HepG2 (cell line): ENCODE results near the gene MC2R. TPM values are rescaled to one million over a fixed set of nuclear protein-coding genes. Genes with fewer than 3 reads are reported as not detected.

ENCODE experiments used
- ATAC-seq: fragments of 200-7000 bp; cut with Tn5 transposase; 3 replicates; pipeline ENCODE4 v1.9.1; 2020; ENCODE audit warnings: mild to moderate bottlenecking, moderate library complexity
- BruUV-seq: library from RNA; stranded (reverse); fragments of 400-500 nt; replicated peaks from 2 replicates; lab custom pipeline; 2021; lab: Mats Ljungman, UMichigan
- CTCF ChIA-PET: fragments of 300-600 bp; formaldehyde crosslinking; extraction: SDS; loops from one replicate; lab custom pipeline; 2021; ENCODE audit warnings: low total read pairs, inconsistent platforms, low intra/inter-chr PET ratio; lab: Yijun Ruan, JAX
- POLR2A ChIA-PET: fragments of 350-600 bp; sonication (Branson Sonifier 250); formaldehyde crosslinking; loops from one replicate; lab custom pipeline; 2020; ENCODE audit warnings: antibody characterized with exemption, inconsistent platforms; lab: Yijun Ruan, JAX
- DNase-seq: peaks from one replicate; pipeline ENCODE4 v3.0.0-alpha.2; 2015; ENCODE audit warnings: low spot score
- FAIRE-seq: peaks from 3 replicates; lab custom pipeline; 2011; peaks lifted over from hg19 to GRCh38; lab: Jason Lieb, UNC
- H2AFZ ChIP-seq: one replicate; pipeline ENCODE4 v1.6.1; 2011; ENCODE audit warnings: low read length, inconsistent platforms
- H3K27ac ChIP-seq: fragments of 300-600 bp; 3 replicates; pipeline ENCODE4 v1.8.0; 2011; ENCODE audit warnings: mixed run types, mild to moderate bottlenecking, mixed read lengths, low read length, inconsistent platforms; ENCODE audit not compliant: insufficient read depth; ENCODE audit errors: extremely low read length
- H3K27me3 ChIP-seq, 2 experiments: fragments of 200-600 bp in 1 of 2; 2 replicates in 1 of 2; 3 replicates in 1 of 2; pipeline versions ENCODE4 v1.6.0 to v1.8.0; 2011; ENCODE audit warnings: low read length in 2 of 2, mild to moderate bottlenecking in 2 of 2, moderate library complexity in 2 of 2, inconsistent platforms in 1 of 2; ENCODE audit not compliant: insufficient read depth in 2 of 2, control insufficient read depth in 1 of 2
- H3K36me3 ChIP-seq, 2 experiments: fragments of 200-600 bp in 1 of 2; replicated peaks in 1 of 2; 2 replicates in 1 of 2; 3 replicates in 1 of 2; pipeline versions ENCODE4 v1.5.1 to v1.8.0; 2011; ENCODE audit warnings: low read length in 2 of 2, inconsistent platforms in 1 of 2; ENCODE audit not compliant: insufficient read depth in 2 of 2, control insufficient read depth in 1 of 2
- H3K4me1 ChIP-seq: 2 replicates; pipeline ENCODE4 v1.5.1; 2012; ENCODE audit warnings: low read length, inconsistent platforms; ENCODE audit not compliant: insufficient read depth
- H3K4me2 ChIP-seq: 2 replicates; pipeline ENCODE4 v1.6.0; 2011; ENCODE audit warnings: low read depth, low read length, inconsistent platforms
- H3K4me3 ChIP-seq, 3 experiments: fragments of 200-600 bp in 1 of 3; sonication (generic), shearing (Covaris generic) in 1 of 3; replicated peaks in 1 of 3; 2 replicates each; pipeline ENCODE4 v1.5.1; 2011 to 2016; ENCODE audit warnings: low read length in 3 of 3, inconsistent platforms in 2 of 3, low read depth in 2 of 3, mild to moderate bottlenecking in 2 of 3, control low read depth in 1 of 3, mixed read lengths in 1 of 3; ENCODE audit not compliant: insufficient read depth in 1 of 3
- H3K79me2 ChIP-seq: one replicate; pipeline ENCODE4 v1.6.1; 2011; ENCODE audit warnings: low read length, inconsistent platforms; ENCODE audit not compliant: insufficient read depth
- H3K9ac ChIP-seq: 2 replicates; pipeline ENCODE4 v1.6.0; 2011; ENCODE audit warnings: mild to moderate bottlenecking, low read depth, low read length, inconsistent platforms; ENCODE audit not compliant: insufficient read depth
- H3K9me3 ChIP-seq: 2 replicates; pipeline ENCODE4 v1.5.1; 2012; ENCODE audit warnings: mild to moderate bottlenecking, low read length
- H4K20me1 ChIP-seq: 2 replicates; pipeline ENCODE4 v1.6.0; 2011; ENCODE audit warnings: inconsistent platforms, mild to moderate bottlenecking, low read length, moderate library complexity; ENCODE audit not compliant: insufficient read depth
- ARID5B ChIP-seq: IDR thresholded peaks from 2 replicates; pipeline ENCODE4 v1.4.0; 2020; ENCODE audit warnings: mild to moderate bottlenecking, missing genetic modification reagents
- CEBPB ChIP-seq: IDR thresholded peaks from 2 replicates; pipeline ENCODE4 v1.6.1; 2011; ENCODE audit warnings: low read depth, low read length, improper control_type of control experiment, borderline replicate concordance
- CEBPG ChIP-seq: IDR thresholded peaks from 2 replicates; pipeline ENCODE4 v1.6.1; 2016
- GATA4 ChIP-seq: sonication (generic); IDR thresholded peaks from 2 replicates; pipeline ENCODE4 v1.6.1; 2016; ENCODE audit warnings: antibody characterized with exemption, low read depth, borderline replicate concordance
- HNF4A ChIP-seq: sonication (generic); formaldehyde crosslinking; IDR thresholded peaks from 2 replicates; pipeline ENCODE4 v1.4.0; 2020; ENCODE audit warnings: missing genetic modification reagents
- HNF4G ChIP-seq, 2 experiments: sonication (generic) in 1 of 2; formaldehyde crosslinking in 1 of 2; IDR thresholded peaks; 2 replicates each; pipeline versions ENCODE4 v1.4.0 to v1.6.1; 2011 to 2020; ENCODE audit warnings: borderline replicate concordance in 2 of 2, low read depth in 2 of 2, mild to moderate bottlenecking in 2 of 2, low read length in 1 of 2, missing genetic modification reagents in 1 of 2, moderate library complexity in 1 of 2
- KDM4B ChIP-seq: sonication (generic); formaldehyde crosslinking; IDR thresholded peaks from 2 replicates; pipeline ENCODE4 v1.4.0; 2020; ENCODE audit warnings: missing genetic modification reagents
- LCORL ChIP-seq, 2 experiments: fragments of 450-650 bp in 1 of 2; sonication (generic) in 1 of 2; formaldehyde crosslinking in 1 of 2; IDR thresholded peaks; 2 replicates each; pipeline versions ENCODE4 v1.5.0 to v1.6.1; 2017 to 2020; ENCODE audit warnings: antibody characterized with exemption in 1 of 2, missing genetic modification reagents in 1 of 2
- MTA3 ChIP-seq: sonication (generic); formaldehyde crosslinking; IDR thresholded peaks from 2 replicates; pipeline ENCODE4 v1.4.0; 2020; ENCODE audit warnings: missing genetic modification reagents
- NFIC ChIP-seq: IDR thresholded peaks from 2 replicates; pipeline ENCODE4 v1.6.1; 2012; ENCODE audit warnings: mild to moderate bottlenecking, low read length, inconsistent platforms
- SALL1 ChIP-seq: sonication (generic); formaldehyde crosslinking; IDR thresholded peaks from 2 replicates; pipeline ENCODE4 v1.8.0; 2022; ENCODE audit warnings: mild to moderate bottlenecking, missing genetic modification reagents
- SMC3 ChIP-seq: IDR thresholded peaks from 2 replicates; pipeline ENCODE4 v1.6.1; 2011; ENCODE audit warnings: low read length, improper control_type of control experiment
- SNRNP70 ChIP-seq: fragments of 200-400 bp; formaldehyde crosslinking; IDR thresholded peaks from 2 replicates; pipeline ENCODE4 v1.6.1; 2017; ENCODE audit warnings: mild to moderate bottlenecking, low read depth, low read length, moderate library complexity
- SOX6 ChIP-seq, 2 experiments: fragments of 450-650 bp in 1 of 2; sonication (generic) in 1 of 2; formaldehyde crosslinking in 1 of 2; IDR thresholded peaks; 2 replicates each; pipeline versions ENCODE4 v1.4.0 to v1.6.1; 2017 to 2020; ENCODE audit warnings: antibody characterized with exemption in 1 of 2, mild to moderate bottlenecking in 1 of 2, missing genetic modification reagents in 1 of 2
- TBL1XR1 ChIP-seq: fragments of 150-350 bp; IDR thresholded peaks from 2 replicates; pipeline ENCODE4 v1.6.1; 2014; ENCODE audit warnings: borderline replicate concordance, low read length; ENCODE audit not compliant: partially characterized antibody
- TBX3 ChIP-seq: fragments of 450-650 bp; IDR thresholded peaks from 2 replicates; pipeline ENCODE4 v1.6.1; 2017; ENCODE audit warnings: antibody characterized with exemption, mild to moderate bottlenecking, inconsistent platforms, borderline replicate concordance
- TGIF2 ChIP-seq: IDR thresholded peaks from 2 replicates; pipeline ENCODE4 v1.6.1; 2016; ENCODE audit warnings: control low read depth, missing compliant biosample characterization
- ZNF747 ChIP-seq: sonication (generic); formaldehyde crosslinking; IDR thresholded peaks from 2 replicates; pipeline ENCODE4 v1.8.1; 2023; ENCODE audit warnings: missing genetic modification reagents, mild to moderate bottlenecking, borderline replicate concordance
- ZNF781 ChIP-seq: sonication (generic); formaldehyde crosslinking; IDR thresholded peaks from 2 replicates; pipeline ENCODE4 v1.5.1; 2020; ENCODE audit warnings: borderline replicate concordance, mild to moderate bottlenecking, missing genetic modification reagents; ENCODE audit errors: not compliant biosample characterization
- WGBS: methylation state at CpG from one replicate; pipeline ENCODE4 v1.1.6; 2017; ENCODE audit warnings: low lambda C conversion rate; 5-methylcytosine and 5-hydroxymethylcytosine counted together
- in situ Hi-C: cut with HindIII; loops from 2 replicates; pipeline ENCODE4 v1.10.0; 2017; ENCODE audit warnings: low pct_unique_long_range_greater_than_20kb; ENCODE audit not compliant: extremely low pct_ligation_motif_present
- intact Hi-C: fragments of 100-400 bp; cut with micrococcal nuclease; formaldehyde crosslinking; loops from one replicate; pipeline ENCODE4 v1.10.0; 2022; ENCODE audit not compliant: unreplicated experiment
- polyA plus RNA-seq, 8 experiments: library from polyadenylated mRNA; depleted of rRNA in 3 of 8; stranded (reverse) in 7 of 8; unstranded in 1 of 8; fragments of >200 nt; fragmentation: Illumina TruSeq in 4 of 8; extraction: Trizol in 4 of 8; gene quantifications; 2 replicates each; pipeline versions ENCODE4 v1.2.1 to v1.2.3, GENCODE V29; 2011 to 2016; ENCODE audit warnings: low read depth in 4 of 8, missing spikeins in 1 of 8, mixed read lengths in 1 of 8; ENCODE audit not compliant: insufficient read depth in 1 of 8
- total RNA-seq, 5 experiments: library from RNA; depleted of rRNA; stranded (reverse); fragments of >200 nt; fragmentation: Illumina TruSeq; extraction: Trizol; gene quantifications; 2 replicates each; pipeline ENCODE4 v1.2.3, GENCODE V29; 2016; ENCODE audit warnings: low read depth in 1 of 5
- TF ChIP-seq, protein P1 (sequence below): IDR thresholded peaks from 2 replicates; pipeline ENCODE4 v1.6.1; 2012; ENCODE audit warnings: inconsistent platforms

The MC2R gene
- total and polyA plus RNA-seq, 2 of the 13 experiments (the other 11 are each of a cell fraction or from before 2014, with no cell fraction given) = not detected

DNA sequence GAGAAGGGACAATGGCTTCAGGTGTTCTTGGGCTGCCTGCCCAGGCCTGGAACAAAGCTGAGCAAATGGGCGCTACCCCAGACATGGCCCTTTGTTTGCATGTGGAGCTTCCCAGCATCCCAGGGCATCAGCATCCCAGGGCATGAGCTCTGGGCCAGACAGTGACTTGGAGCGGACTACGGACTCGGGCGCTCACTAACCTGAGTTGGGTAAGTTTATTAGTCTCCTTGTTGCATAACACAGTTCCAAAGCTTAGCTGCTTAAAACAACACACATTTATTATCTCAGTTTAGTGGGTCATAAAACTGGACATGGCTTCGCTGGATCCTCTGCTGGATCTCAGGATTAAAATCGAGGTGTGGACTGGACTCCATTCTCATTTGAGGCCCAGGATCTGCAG, 35.8 kb downstream of the MC2R start:
- POLR2A ChIA-PET = no interaction called here
- TF ChIP-seq LCORL (IDR thresholded peaks at IDR 0.05) (no peak), LCORL (CRISPR knock-in tag; IDR thresholded peaks at IDR 0.05) (no peak), ARID5B (no peak), SOX6 (IDR thresholded peaks at IDR 0.05) (no peak), SOX6 (CRISPR knock-in tag; IDR thresholded peaks at IDR 0.05) (0 out of 2 replicates have a peak, but pooled peaks have one; percentile 11), TBX3 (no peak), ZNF781 (no peak), TBL1XR1 (no peak), SNRNP70 (no peak), CEBPG (CRISPR knock-in tag) (peak; percentile 44; the same call in 1 of the 2 replicates), HNF4G (IDR thresholded peaks at IDR 0.05; ENCODE audit: borderline replicate concordance, low read depth, low read length) (0 out of 2 replicates have a peak, but pooled peaks have one; percentile 24), HNF4G (CRISPR knock-in tag; IDR thresholded peaks at IDR 0.05; ENCODE audit: borderline replicate concordance, low read depth) (no peak), MTA3 (CRISPR knock-in tag) (no peak), CEBPB (peak; percentile 61; the same call in 1 of the 2 replicates), KDM4B (CRISPR knock-in tag) (no peak), SALL1 (CRISPR knock-in tag) (peak; percentile 44), GATA4 (no peak), TGIF2 (CRISPR knock-in tag) (no peak), SMC3 (no peak), NFIC (no peak), HNF4A (CRISPR knock-in tag) (peak; percentile 58), ZNF747 (CRISPR knock-in tag) (no peak)
- TF ChIP-seq, protein P1, sequence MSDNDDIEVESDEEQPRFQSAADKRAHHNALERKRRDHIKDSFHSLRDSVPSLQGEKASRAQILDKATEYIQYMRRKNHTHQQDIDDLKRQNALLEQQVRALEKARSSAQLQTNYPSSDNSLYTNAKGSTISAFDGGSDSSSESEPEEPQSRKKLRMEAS = no peak

More for the DNA sequence above, 35.8 kb downstream of the MC2R start:
- Histone ChIP-seq H4K20me1 (no peaks in the 10 kb centered on the region), H3K4me2 (no peak overlapping the region), H3K9me3 (no peaks in the 10 kb centered on the region), H3K36me3 (no peaks in the 10 kb centered on the region), H3K79me2 (no peaks in the 10 kb centered on the region), H3K27ac (no peak overlapping the region), H3K4me1 (no peaks in the 10 kb centered on the region), H2AFZ (no peak overlapping the region), H3K27me3 (peaks cover 0 to 5% of the 10 kb centered on the region in 2 experiments; a peak in 2 of 5 replicates), H3K4me3 (no peak overlapping the region), H3K9ac (no peak overlapping the region)
- CTCF ChIA-PET = no interaction called here
- no TSS peak for BruUV-seq
- DNase-seq (no peak), FAIRE-seq (peak; percentile 30), ATAC-seq (peak; percentile 79)
- in situ Hi-C loops (no loop called here), intact Hi-C loops (no loop called here)
- 0% methylated on average over 1 of the region's 7 CpGs for WGBS
